Activated CD8-positive, alpha-beta memory T cell treated with anti-CD3 and anti-CD28 coated beads, Interleukin-2, amount 50 U/mL, for 4 hours (primary cell): ENCODE results near the gene TSPAN6.

Experiments used
- DNase-seq: peaks from one replicate; pipeline ENCODE4 v3.0.0-alpha.2; 2020

The TSPAN6 gene

GRCh38 chrX:100647095-100647494 is 10.5 kb upstream of the TSPAN6 start:
- no peak for DNase-seq

GRCh38 chrX:100645106-100645505 is 8.5 kb upstream of the TSPAN6 start:
- DNase-seq = no peak

- no peak for DNase-seq
These were observed 7.6 kb upstream of the TSPAN6 start, which contains the start of gene SRPX2 for GRCh38 chrX:100643956-100644860. TSS of gene SRPX2 (plus strand) at chrX:100644199. CDS start at chrX:100646323, 2,124 bp downstream.

GRCh38 chrX:100643212-100643611 is 6.6 kb upstream of the TSPAN6 start:
- no peak for DNase-seq

- no peak for DNase-seq
These were observed 5.7 kb upstream of the TSPAN6 start for GRCh38 chrX:100642290-100642689.

GRCh38 chrX:100635989-100636320 is 651 bp downstream of the TSPAN6 start:
- no peak for DNase-seq

- no peak for DNase-seq
These were observed 1.6 kb downstream of the TSPAN6 start for GRCh38 chrX:100635040-100635439.

GRCh38 chrX:100625985-100626491 is 10.6 kb downstream of the TSPAN6 start:
- no peak for DNase-seq

GRCh38 chrX:100623001-100623400 is 13.6 kb downstream of the TSPAN6 start:
- DNase-seq = no peak

- no peak for DNase-seq
These were observed 21.6 kb downstream of the TSPAN6 start for GRCh38 chrX:100615005-100615404.

- DNase-seq = no peak
These were observed 24.7 kb downstream of the TSPAN6 start for GRCh38 chrX:100611951-100612350.

- no peak for DNase-seq
These were observed 27.0 kb downstream of the TSPAN6 start for GRCh38 chrX:100609591-100609990.

GRCh38 chrX:100606753-100607152 is 29.9 kb downstream of the TSPAN6 start:
- no peak for DNase-seq

- DNase-seq = no peak
These were observed 35.8 kb downstream of the TSPAN6 start for GRCh38 chrX:100600758-100601157.

- no peak for DNase-seq
These were observed 36.3 kb downstream of the TSPAN6 start for GRCh38 chrX:100600340-100600739.

- no peak for DNase-seq
These were observed 37.1 kb downstream of the TSPAN6 start for GRCh38 chrX:100599456-100599855.

- no peak for DNase-seq
These were observed 40.0 kb downstream of the TSPAN6 start for GRCh38 chrX:100596601-100597000.

- DNase-seq = no peak
These were observed 43.0 kb downstream of the TSPAN6 start for GRCh38 chrX:100593581-100593980.

GRCh38 chrX:100593126-100593525 is 43.5 kb downstream of the TSPAN6 start:
- DNase-seq = no peak

- no peak for DNase-seq
These were observed 45.2 kb downstream of the TSPAN6 start for GRCh38 chrX:100591256-100592051.

GRCh38 chrX:100587861-100588260 is 48.7 kb downstream of the TSPAN6 start:
- DNase-seq = no peak

GRCh38 chrX:100586747-100587146 is 49.9 kb downstream of the TSPAN6 start:
- DNase-seq = no peak

GRCh38 chrX:100584611-100585010 is 52.0 kb downstream of the TSPAN6 start, which contains the start of gene TNMD:
TSS of gene TNMD (plus strand) at chrX:100584936. CDS start at chrX:100585019, 83 bp downstream.
- DNase-seq = no peak
